DND-41 (cell line): ENCODE measurements around the gene GPC5.

Source experiments
- ATAC-seq: fragments of 200-7000 bp; cut with Tn5 transposase; 3 replicates; pipeline ENCODE4 v1.9.1; 2021; ENCODE audit warnings: low read depth; ENCODE audit not compliant: insufficient read depth
- DNase-seq: peaks from one replicate; pipeline ENCODE4 v3.0.0-alpha.2; 2020
- H2AFZ ChIP-seq: 2 replicates; pipeline ENCODE4 v1.6.0; 2012; ENCODE audit warnings: low read depth, low read length
- H3K27ac ChIP-seq: 2 replicates; pipeline ENCODE4 v1.5.1; 2012; ENCODE audit warnings: low read length, inconsistent platforms
- H3K27me3 ChIP-seq: fragments of 200-600 bp; sonication (generic); 2 replicates; pipeline ENCODE4 v1.6.0; 2012; ENCODE audit warnings: low read length, mild to moderate bottlenecking, inconsistent platforms; ENCODE audit not compliant: insufficient read depth, poor library complexity
- H3K36me3 ChIP-seq: 2 replicates; pipeline ENCODE4 v1.5.1; 2012; ENCODE audit warnings: low read length, inconsistent platforms; ENCODE audit not compliant: insufficient read depth
- H3K4me1 ChIP-seq: 2 replicates; pipeline ENCODE4 v1.5.1; 2012; ENCODE audit warnings: mild to moderate bottlenecking, low read length; ENCODE audit not compliant: insufficient read depth
- H3K4me2 ChIP-seq: 2 replicates; pipeline ENCODE4 v1.6.0; 2012; ENCODE audit warnings: mild to moderate bottlenecking, moderate library complexity, low read length, inconsistent platforms; ENCODE audit not compliant: insufficient read depth
- H3K4me3 ChIP-seq, 2 experiments: fragments of 200-600 bp in 1 of 2; shearing (Covaris generic) in 1 of 2; 2 replicates each; pipeline ENCODE4 v1.5.1; 2012 to 2016; ENCODE audit warnings: inconsistent platforms in 2 of 2, low read length in 2 of 2, mild to moderate bottlenecking in 2 of 2, low read depth in 1 of 2, moderate library complexity in 1 of 2
- H3K79me2 ChIP-seq: 2 replicates; pipeline ENCODE4 v1.6.0; 2012; ENCODE audit warnings: low read length, inconsistent platforms; ENCODE audit not compliant: insufficient read depth
- H3K9ac ChIP-seq: 2 replicates; pipeline ENCODE4 v1.6.0; 2012; ENCODE audit warnings: low read depth, mild to moderate bottlenecking, inconsistent platforms, low read length, moderate library complexity
- H3K9me3 ChIP-seq: 2 replicates; pipeline ENCODE4 v1.5.1; 2012; ENCODE audit warnings: low read length, moderate library complexity, mild to moderate bottlenecking, inconsistent platforms; ENCODE audit not compliant: insufficient read depth, severe bottlenecking
- H4K20me1 ChIP-seq: 2 replicates; pipeline ENCODE4 v1.6.0; 2012; ENCODE audit warnings: low read length; ENCODE audit not compliant: insufficient read depth
- EZH2 ChIP-seq: IDR thresholded peaks from 3 replicates; pipeline ENCODE4 v1.6.1; 2012; ENCODE audit warnings: borderline replicate concordance, low read depth, mild to moderate bottlenecking, moderate library complexity, low read length, inconsistent platforms; ENCODE audit not compliant: severe bottlenecking
- TF ChIP-seq, protein P1 (sequence below): IDR thresholded peaks from 2 replicates; pipeline ENCODE4 v1.5.1; 2012; ENCODE audit warnings: borderline replicate concordance, low read length, moderate library complexity, mild to moderate bottlenecking; ENCODE audit not compliant: poor library complexity, severe bottlenecking; ENCODE audit errors: extremely low read depth

GPC5 gene

GRCh38 chr13:92825938-92826596 is 1427.6 kb downstream of the GPC5 start:
- TF ChIP-seq, protein P1, sequence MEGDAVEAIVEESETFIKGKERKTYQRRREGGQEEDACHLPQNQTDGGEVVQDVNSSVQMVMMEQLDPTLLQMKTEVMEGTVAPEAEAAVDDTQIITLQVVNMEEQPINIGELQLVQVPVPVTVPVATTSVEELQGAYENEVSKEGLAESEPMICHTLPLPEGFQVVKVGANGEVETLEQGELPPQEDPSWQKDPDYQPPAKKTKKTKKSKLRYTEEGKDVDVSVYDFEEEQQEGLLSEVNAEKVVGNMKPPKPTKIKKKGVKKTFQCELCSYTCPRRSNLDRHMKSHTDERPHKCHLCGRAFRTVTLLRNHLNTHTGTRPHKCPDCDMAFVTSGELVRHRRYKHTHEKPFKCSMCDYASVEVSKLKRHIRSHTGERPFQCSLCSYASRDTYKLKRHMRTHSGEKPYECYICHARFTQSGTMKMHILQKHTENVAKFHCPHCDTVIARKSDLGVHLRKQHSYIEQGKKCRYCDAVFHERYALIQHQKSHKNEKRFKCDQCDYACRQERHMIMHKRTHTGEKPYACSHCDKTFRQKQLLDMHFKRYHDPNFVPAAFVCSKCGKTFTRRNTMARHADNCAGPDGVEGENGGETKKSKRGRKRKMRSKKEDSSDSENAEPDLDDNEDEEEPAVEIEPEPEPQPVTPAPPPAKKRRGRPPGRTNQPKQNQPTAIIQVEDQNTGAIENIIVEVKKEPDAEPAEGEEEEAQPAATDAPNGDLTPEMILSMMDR, result no peak
- TF ChIP-seq EZH2, result no peak
- H4K20me1 ChIP-seq, result no peaks in the 10 kb centered on the region
- H3K27me3 ChIP-seq, result no peaks in the 10 kb centered on the region
- no peaks in the 10 kb centered on the region for H3K4me1 ChIP-seq
- H3K9ac ChIP-seq, result no peak overlapping the region
- H3K9me3 ChIP-seq, result no peaks in the 10 kb centered on the region
- no peak overlapping the region for H3K4me3 ChIP-seq
- H3K36me3 ChIP-seq, result no peaks in the 10 kb centered on the region
- H3K27ac ChIP-seq, result no peak overlapping the region
- no peak for ATAC-seq
- H2AFZ ChIP-seq, result no peak overlapping the region
- DNase-seq, result no peak
- H3K79me2 ChIP-seq, result no peaks in the 10 kb centered on the region
- H3K4me2 ChIP-seq, result no peak overlapping the region

DNA sequence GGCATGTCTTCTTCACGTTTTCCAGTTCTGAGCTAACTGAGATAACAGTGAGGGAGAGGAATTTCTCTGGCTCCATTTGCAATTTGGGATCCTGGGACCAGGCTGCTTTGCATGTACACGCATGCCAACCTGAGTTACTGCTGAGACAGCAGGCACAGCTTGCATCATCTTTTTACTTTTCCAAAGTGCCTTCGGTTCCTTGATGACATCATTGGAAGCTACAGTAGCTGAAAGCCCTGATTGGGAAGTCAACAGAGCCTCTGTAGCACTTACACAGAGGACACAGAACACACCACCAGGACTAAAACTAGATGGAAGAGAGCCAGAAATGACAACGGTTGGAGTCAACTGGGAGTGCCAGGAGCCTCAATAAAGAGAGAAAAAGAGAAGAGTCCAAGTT is 1429.1 kb downstream of the GPC5 start:
- Histone ChIP-seq H3K27me3 (no peaks in the 10 kb centered on the region), H3K36me3 (no peaks in the 10 kb centered on the region), H3K4me2 (no peak overlapping the region), H3K4me3 (no peak overlapping the region), H3K27ac (no peak overlapping the region), H4K20me1 (no peaks in the 10 kb centered on the region), H3K79me2 (no peaks in the 10 kb centered on the region), H3K4me1 (no peaks in the 10 kb centered on the region), H3K9ac (no peak overlapping the region), H3K9me3 (no peaks in the 10 kb centered on the region), H2AFZ (no peak overlapping the region)
- TF ChIP-seq, protein P1, result no peak
- no peak for TF ChIP-seq EZH2
- no peak for DNase-seq
- ATAC-seq, result no peak

- DNase-seq (no peak), ATAC-seq (no peak)
- no peaks in the 10 kb centered on the region for H3K36me3 ChIP-seq
- no peaks in the 10 kb centered on the region for H3K9me3 ChIP-seq
- H3K9ac ChIP-seq, result no peak overlapping the region
- H3K79me2 ChIP-seq, result no peaks in the 10 kb centered on the region
- no peak overlapping the region for H3K4me2 ChIP-seq
- H2AFZ ChIP-seq, result no peak overlapping the region
- no peaks in the 10 kb centered on the region for H4K20me1 ChIP-seq
- H3K27ac ChIP-seq, result no peak overlapping the region
- TF ChIP-seq, protein P1, result no peak
- TF ChIP-seq EZH2, result no peak
- no peaks in the 10 kb centered on the region for H3K4me1 ChIP-seq
- H3K4me3 ChIP-seq, result no peak overlapping the region
- no peaks in the 10 kb centered on the region for H3K27me3 ChIP-seq
Measured at GRCh38 chr13:92829930-92830329, 1431.5 kb downstream of the GPC5 start.

GRCh38 chr13:92830821-92831220 is 1432.4 kb downstream of the GPC5 start:
- no peak for ATAC-seq
- no peaks in the 10 kb centered on the region for H3K79me2 ChIP-seq
- no peak overlapping the region for H3K9ac ChIP-seq
- H3K27ac ChIP-seq, result no peak overlapping the region
- no peak overlapping the region for H3K4me2 ChIP-seq
- H3K27me3 ChIP-seq, result no peaks in the 10 kb centered on the region
- DNase-seq, result no peak
- H3K4me1 ChIP-seq, result no peaks in the 10 kb centered on the region
- no peaks in the 10 kb centered on the region for H4K20me1 ChIP-seq
- no peak overlapping the region for H2AFZ ChIP-seq
- H3K36me3 ChIP-seq, result no peaks in the 10 kb centered on the region
- H3K4me3 ChIP-seq, result no peak overlapping the region
- TF ChIP-seq EZH2, result no peak
- TF ChIP-seq, protein P1, result no peak
- no peaks in the 10 kb centered on the region for H3K9me3 ChIP-seq
